IMR-90 (cell line): ENCODE results near the gene STK17A. TPM values are rescaled to one million over a fixed set of nuclear protein-coding genes. Genes with fewer than 3 reads are reported as not detected.

Source experiments
- ATAC-seq: fragments of 200-7000 bp; cut with Tn5 transposase; 2 replicates; pipeline ENCODE4 v1.9.1; 2020; ENCODE audit warnings: low read depth, mild to moderate bottlenecking, moderate library complexity
- BruUV-seq: library from RNA; stranded (reverse); fragments of 400-500 nt; replicated peaks from 2 replicates; lab custom pipeline; 2021; lab: Mats Ljungman, UMichigan
- CTCF ChIA-PET: fragments of 300-600 bp; formaldehyde crosslinking; extraction: SDS; loops from one replicate; lab custom pipeline; 2021; ENCODE audit warnings: antibody characterized with exemption; lab: Yijun Ruan, JAX
- POLR2A ChIA-PET: fragments of 300-600 bp; sonication (Branson Sonifier 250); formaldehyde crosslinking; loops from one replicate; lab custom pipeline; 2022; ENCODE audit warnings: antibody characterized with exemption; ENCODE audit not compliant: unreplicated experiment; lab: Charles Lee
- DNase-seq: peaks from one replicate; pipeline ENCODE4 v3.0.0; 2013
- H2AFZ ChIP-seq: replicated peaks from 2 replicates; pipeline ENCODE3; 2013; ENCODE audit warnings: low read length, mild to moderate bottlenecking; ENCODE audit not compliant: poor library complexity
- H2AK5ac ChIP-seq: 2 replicates; pipeline ENCODE4 v1.6.1; 2013; ENCODE audit warnings: low read depth, low read length, inconsistent platforms
- H2AK9ac ChIP-seq: replicated peaks from 2 replicates; pipeline ENCODE3; 2013; ENCODE audit warnings: mild to moderate bottlenecking, low read depth, low read length, moderate library complexity; ENCODE audit not compliant: poor library complexity
- H2BK120ac ChIP-seq: 2 replicates; pipeline ENCODE4 v1.6.1; 2013; ENCODE audit warnings: low read depth, low read length, inconsistent platforms
- H2BK15ac ChIP-seq: 3 replicates; pipeline ENCODE4 v1.6.1; 2013; ENCODE audit warnings: low read depth, low read length, inconsistent platforms
- H2BK20ac ChIP-seq: 2 replicates; pipeline ENCODE4 v1.6.1; 2013; ENCODE audit warnings: low read depth, mild to moderate bottlenecking, inconsistent platforms, low read length, moderate library complexity
- H2BK5ac ChIP-seq: 2 replicates; pipeline ENCODE4 v1.6.1; 2013; ENCODE audit warnings: mild to moderate bottlenecking, low read depth, low read length, inconsistent platforms; ENCODE audit not compliant: poor library complexity, severe bottlenecking
- H3K14ac ChIP-seq: replicated peaks from 2 replicates; pipeline ENCODE4 v1.6.1; 2013; ENCODE audit warnings: low read depth, low read length, inconsistent platforms
- H3K18ac ChIP-seq: 2 replicates; pipeline ENCODE4 v1.6.1; 2013; ENCODE audit warnings: low read depth, low read length, control low read depth
- H3K23ac ChIP-seq: 2 replicates; pipeline ENCODE4 v1.6.1; 2013; ENCODE audit warnings: low read depth, low read length, inconsistent platforms
- H3K27ac ChIP-seq: 2 replicates; pipeline ENCODE4 v1.5.1; 2013; ENCODE audit warnings: mild to moderate bottlenecking, control low read depth, low read length; ENCODE audit not compliant: insufficient read depth
- H3K27me3 ChIP-seq: 2 replicates; pipeline ENCODE4 v1.6.1; 2013; ENCODE audit warnings: low read length; ENCODE audit not compliant: control insufficient read depth, insufficient read depth
- H3K36me3 ChIP-seq: 2 replicates; pipeline ENCODE4 v1.6.1; 2013; ENCODE audit warnings: low read length, mixed read lengths; ENCODE audit not compliant: control insufficient read depth, insufficient read depth
- H3K4ac ChIP-seq: 2 replicates; pipeline ENCODE4 v1.6.1; 2013; ENCODE audit warnings: low read depth, low read length, inconsistent platforms
- H3K4me1 ChIP-seq: 2 replicates; pipeline ENCODE4 v1.6.1; 2013; ENCODE audit warnings: low read length, mixed read lengths; ENCODE audit not compliant: control insufficient read depth, insufficient read depth
- H3K4me2 ChIP-seq: 2 replicates; pipeline ENCODE4 v1.6.1; 2013; ENCODE audit warnings: low read depth, mild to moderate bottlenecking, control low read depth, low read length, moderate library complexity
- H3K4me3 ChIP-seq: 2 replicates; pipeline ENCODE4 v1.5.1; 2013; ENCODE audit warnings: low read depth, mild to moderate bottlenecking, control low read depth, low read length, moderate library complexity; ENCODE audit not compliant: insufficient read depth
- H3K56ac ChIP-seq: 2 replicates; pipeline ENCODE4 v1.6.1; 2013; ENCODE audit warnings: low read length, inconsistent platforms; ENCODE audit not compliant: insufficient read depth; ENCODE audit errors: extremely low read depth
- H3K79me1 ChIP-seq, 2 experiments: 2 replicates each; pipeline ENCODE4 v1.6.1; 2013; ENCODE audit warnings: low read length in 2 of 2, inconsistent platforms in 1 of 2, low read depth in 1 of 2
- H3K9ac ChIP-seq: 2 replicates; pipeline ENCODE4 v1.6.1; 2013; ENCODE audit warnings: low read depth, low read length, control low read depth
- H3K9me1 ChIP-seq: 2 replicates; pipeline ENCODE4 v1.6.1; 2013; ENCODE audit warnings: low read length, inconsistent platforms; ENCODE audit not compliant: insufficient read depth
- H3K9me3 ChIP-seq: 2 replicates; pipeline ENCODE4 v1.6.1; 2013; ENCODE audit warnings: low read length; ENCODE audit not compliant: control insufficient read depth, insufficient read depth
- H4K20me1 ChIP-seq: 2 replicates; pipeline ENCODE4 v1.6.1; 2013; ENCODE audit warnings: low read length, inconsistent platforms; ENCODE audit not compliant: insufficient read depth
- H4K5ac ChIP-seq: 2 replicates; pipeline ENCODE4 v1.6.1; 2013; ENCODE audit warnings: mild to moderate bottlenecking, low read depth, low read length, control low read depth
- H4K8ac ChIP-seq, 2 experiments: 2 replicates each; pipeline ENCODE4 v1.6.1; 2013; ENCODE audit warnings: low read depth in 2 of 2, low read length in 2 of 2, control low read depth in 1 of 2, inconsistent platforms in 1 of 2
- H4K91ac ChIP-seq: 2 replicates; pipeline ENCODE4 v1.6.1; 2013; ENCODE audit warnings: low read depth, low read length, inconsistent platforms; ENCODE audit not compliant: insufficient read depth
- CEBPB ChIP-seq: IDR thresholded peaks from 2 replicates; pipeline ENCODE4 v1.6.1; 2012; ENCODE audit warnings: low read depth, low read length, improper control_type of control experiment
- CTCF ChIP-seq: conservative IDR thresholded peaks from 2 replicates; pipeline ENCODE4 v1.5.1; 2012; ENCODE audit warnings: mild to moderate bottlenecking, low read depth, low read length, improper control_type of control experiment
- ELK1 ChIP-seq: fragments of 150-350 bp; IDR thresholded peaks from 2 replicates; pipeline ENCODE4 v1.6.1; 2016; ENCODE audit warnings: low read depth, mild to moderate bottlenecking, low read length, moderate library complexity, borderline replicate concordance
- FOS ChIP-seq: fragments of 150-350 bp; IDR thresholded peaks from 2 replicates; pipeline ENCODE4 v1.6.1; 2016; ENCODE audit warnings: low read depth, low read length
- MAZ ChIP-seq: IDR thresholded peaks from 2 replicates; pipeline ENCODE4 v1.6.1; 2012; ENCODE audit warnings: low read depth, mild to moderate bottlenecking, low read length, improper control_type of control experiment, moderate library complexity, borderline replicate concordance
- NFE2L2 ChIP-seq: fragments of 150-350 bp; IDR thresholded peaks from 2 replicates; pipeline ENCODE4 v1.6.1; 2016; ENCODE audit warnings: low read depth, mild to moderate bottlenecking, low read length
- POLR2A ChIP-seq: IDR thresholded peaks from 2 replicates; pipeline ENCODE4 v1.6.1; 2012; ENCODE audit warnings: mild to moderate bottlenecking, low read depth, low read length
- SMC3 ChIP-seq: fragments of 150-350 bp; IDR thresholded peaks from 2 replicates; pipeline ENCODE4 v1.6.1; 2016; ENCODE audit warnings: low read depth, mild to moderate bottlenecking, antibody characterized with exemption, low read length, moderate library complexity
- USF2 ChIP-seq: fragments of 150-350 bp; IDR thresholded peaks from 2 replicates; pipeline ENCODE4 v1.6.1; 2017; ENCODE audit warnings: mild to moderate bottlenecking, antibody characterized with exemption, low read length, low read depth
- WGBS, 2 experiments: methylation state at CpG; one replicate each; pipeline versions ENCODE4 v1.1.5 to v1.1.7; 2013; ENCODE audit warnings: missing lambda C conversion rate in 2 of 2; ENCODE audit not compliant: insufficient read length in 1 of 2; ENCODE audit errors: extremely low coverage in 2 of 2; 5-methylcytosine and 5-hydroxymethylcytosine counted together
- dilution Hi-C: fragments of 300-500 bp; cut with HindIII; formaldehyde crosslinking; loops from one replicate; pipeline ENCODE4 v1.14.3; 2018; ENCODE audit warnings: low sequenced_read_pairs; ENCODE audit not compliant: unreplicated experiment
- in situ Hi-C: fragments of 300-500 bp; cut with MboI; formaldehyde crosslinking; loops from 3 replicates; pipeline ENCODE4 v1.14.3; 2019; ENCODE audit warnings: low sequenced_read_pairs, inconsistent platforms, mixed read lengths
- intact Hi-C: fragments of 100-400 bp; cut with micrococcal nuclease; formaldehyde crosslinking; loops from 2 replicates; pipeline ENCODE4 v1.10.0; 2022
- polyA plus RNA-seq, 3 experiments: library from polyadenylated mRNA; depleted of rRNA; stranded (reverse); fragments of >200 nt; gene quantifications; 2 replicates each; pipeline ENCODE4 v1.2.3, GENCODE V29; 2012; ENCODE audit warnings: low replicate concordance in 1 of 3
- total RNA-seq: library from RNA; depleted of rRNA; stranded (reverse); fragments of >200 nt; gene quantifications from 2 replicates; pipeline ENCODE4 v1.2.3, GENCODE V29; 2012

STK17A gene
- total and polyA plus RNA-seq, 2 of the 4 experiments (the other 2 are of a cell fraction), result 40.5 to 50.5 TPM

GRCh38 chr7:43593010-43593409 lies 10.1 kb downstream of the STK17A start:
- Histone ChIP-seq H3K23ac (no peak overlapping the region), H3K4ac (no peak overlapping the region), H2BK120ac (no peak overlapping the region), H3K56ac (no peak overlapping the region), H2BK20ac (no peak overlapping the region), H4K91ac (no peak overlapping the region), H3K4me2 (no peak overlapping the region), H3K79me1 (peaks cover 5 to 61% of the 10 kb centered on the region in 2 experiments; a peak in 2 of 4 replicates), H2BK5ac (no peak overlapping the region), H2AK9ac (no peak overlapping the region), H3K9me1 (peaks cover 20% of the 10 kb centered on the region), H2AK5ac (no peak overlapping the region), H4K8ac (no peak overlapping the region), H3K9me3 (no peaks in the 10 kb centered on the region), H3K27me3 (no peaks in the 10 kb centered on the region), H3K4me1 (peaks cover 12% of the 10 kb centered on the region), H3K27ac (no peak overlapping the region), H2BK15ac (no peak overlapping the region), H3K36me3 (peaks cover 11% of the 10 kb centered on the region), H4K5ac (no peak overlapping the region), H3K18ac (no peak overlapping the region), H2AFZ (no peak overlapping the region), H3K14ac (no peak overlapping the region), H3K4me3 (no peak overlapping the region), H4K20me1 (peaks cover 82% of the 10 kb centered on the region), H3K9ac (no peak overlapping the region)
- DNase-seq (no peak), ATAC-seq (no peak)
- CTCF ChIA-PET, result interaction anchor here (1.2 kb wide), 1 partner anchor 10 kb away, joined by 10 read pairs; the partner anchor contains the start of gene STK17A
- no CpG with 5 or more reads among the region's 1 CpG for WGBS, 2 experiments
- dilution Hi-C loops (no loop called here), intact Hi-C loops (no loop called here), in situ Hi-C loops (no loop called here)
- BruUV-seq, result no TSS peak
- POLR2A ChIA-PET, result interaction anchor here (0.7 kb wide), 1 partner anchor 11 kb away, joined by 9 read pairs; no protein-coding TSS in a partner anchor
- no peak for TF ChIP-seq ELK1
- TF ChIP-seq CEBPB, result no peak
- no peak for TF ChIP-seq POLR2A
- TF ChIP-seq NFE2L2, result no peak
- no peak for TF ChIP-seq USF2
- no peak for TF ChIP-seq MAZ
- TF ChIP-seq FOS, result no peak
- TF ChIP-seq SMC3, result no peak
- no peak for TF ChIP-seq CTCF
